ENCODE results near the gene COQ2. TPM values are rescaled to one million over a fixed set of nuclear protein-coding genes. Genes with fewer than 3 reads are reported as not detected.
"Not testable (repeated sequence)": the region's sequence is repeated elsewhere in the genome, so short reads cannot be mapped to it uniquely, and the experiment has no call there.

Gene COQ2
- 10 to 100 TPM; 13.3 to 16.4 (median 15.0) TPM for total RNA-seq

DNA sequence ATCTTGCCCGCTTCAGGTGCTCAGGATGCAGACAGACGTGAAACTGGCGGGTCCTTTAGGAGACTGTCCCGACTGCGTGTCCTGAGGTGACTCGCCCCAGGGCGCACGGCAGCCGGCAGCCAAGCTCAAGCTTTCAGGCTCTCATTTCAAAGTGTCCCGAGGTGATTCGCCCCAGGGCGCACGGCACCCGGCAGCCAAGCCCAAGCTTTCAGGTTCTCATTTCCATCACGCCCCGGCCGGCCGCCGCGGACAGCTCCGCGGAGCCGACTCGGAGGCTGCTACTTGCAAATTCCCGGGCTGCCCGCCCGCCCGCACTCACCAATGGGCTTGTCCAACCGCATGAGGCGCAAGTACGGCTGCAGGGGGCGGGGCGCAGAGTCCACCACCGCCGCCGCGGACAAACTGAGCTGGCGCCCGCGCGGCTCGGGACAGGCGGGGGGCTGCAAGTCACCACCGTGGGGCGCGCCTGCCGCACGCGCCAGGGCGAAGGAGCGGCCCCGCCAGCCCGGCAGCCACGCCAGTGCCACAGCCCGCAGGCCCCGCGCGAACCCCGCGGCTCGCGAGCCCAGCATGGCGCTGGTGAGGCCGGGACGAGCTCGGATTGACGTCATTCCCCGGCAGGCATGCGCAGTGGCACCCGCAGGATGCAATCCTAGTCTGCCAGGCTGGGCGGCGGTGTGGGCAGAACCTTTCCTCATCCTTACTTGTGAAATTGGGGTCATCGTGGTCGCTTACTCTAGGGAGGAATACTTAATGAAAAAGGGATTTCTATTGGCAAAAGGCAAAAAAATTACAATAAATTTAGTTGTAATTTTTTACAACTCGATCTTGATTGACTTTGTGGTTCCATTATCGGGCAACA lies at the start of gene COQ2:
TSS of gene COQ2 (minus strand) at position 606 of the 862 bp plus-strand sequence. CDS start at position 572, 34 bp downstream.
- Mint-ChIP-seq H3K4me1 (ENCODE audit: low read depth) (peaks cover 32% of the 10 kb centered on the region), H3K27me3 (ENCODE audit: low read depth) (no peaks in the 10 kb centered on the region), H3K36me3 (ENCODE audit: insufficient read depth) (no peaks in the 10 kb centered on the region), H3K9me3 (no peaks in the 10 kb centered on the region), H3K4me3 (peak within 1 kb of the TSS; percentile 94)
- ATAC-seq (peak; percentile 94), DNase-seq (peak; percentile 92)

DNA sequence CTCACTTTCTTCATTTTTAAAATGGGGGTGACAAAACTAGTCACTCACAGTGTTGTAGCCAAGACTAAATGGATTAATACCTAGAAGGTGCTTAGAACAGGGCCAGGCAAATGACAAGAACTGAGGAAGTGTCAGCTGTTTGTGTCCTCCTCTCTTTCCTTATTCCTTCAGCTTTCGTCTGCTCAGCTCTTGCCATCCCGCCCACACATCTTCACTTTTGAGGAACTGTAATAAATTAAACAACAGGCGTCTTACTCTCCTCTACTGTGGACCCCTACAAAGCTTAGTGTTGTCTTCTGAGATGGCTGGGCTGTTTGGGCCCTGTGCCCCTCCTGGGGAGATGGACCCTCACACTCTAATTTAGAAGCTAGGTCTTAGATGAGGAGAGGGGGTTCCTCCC lies 47.4 kb upstream of the COQ2 start:
- ATAC-seq: no peak
- Mint-ChIP-seq H3K9me3 (no peaks in the 10 kb centered on the region), H3K27me3 (ENCODE audit: low read depth) (no peaks in the 10 kb centered on the region), H3K36me3 (ENCODE audit: insufficient read depth) (peaks cover 13% of the 10 kb centered on the region), H3K4me3 (peak overlapping the region; percentile 1), H3K4me1 (ENCODE audit: low read depth) (peaks cover 31% of the 10 kb centered on the region)
- no peak for DNase-seq

- DNase-seq (no peak), ATAC-seq (no peak)
- H3K36me3 Mint-ChIP-seq (ENCODE audit: insufficient read depth): peaks cover 18% of the 10 kb centered on the region
- no peak overlapping the region for H3K4me3 Mint-ChIP-seq
- no peaks in the 10 kb centered on the region for H3K9me3 Mint-ChIP-seq
- H3K4me1 Mint-ChIP-seq (ENCODE audit: low read depth): peaks cover 22% of the 10 kb centered on the region
- no peaks in the 10 kb centered on the region for H3K27me3 Mint-ChIP-seq (ENCODE audit: low read depth)
Observed at GRCh38 chr4:83329521-83330110, 45.0 kb upstream of the COQ2 start.

- no peak overlapping the region for H3K4me3 Mint-ChIP-seq
- H3K27me3 Mint-ChIP-seq (ENCODE audit: low read depth): no peaks in the 10 kb centered on the region
- peaks cover 18% of the 10 kb centered on the region for H3K36me3 Mint-ChIP-seq (ENCODE audit: insufficient read depth)
- DNase-seq (no peak), ATAC-seq (no peak)
- H3K4me1 Mint-ChIP-seq (ENCODE audit: low read depth): peaks cover 12% of the 10 kb centered on the region
- no peaks in the 10 kb centered on the region for H3K9me3 Mint-ChIP-seq
Observed at GRCh38 chr4:83328521-83329187, 44.1 kb upstream of the COQ2 start.

DNA sequence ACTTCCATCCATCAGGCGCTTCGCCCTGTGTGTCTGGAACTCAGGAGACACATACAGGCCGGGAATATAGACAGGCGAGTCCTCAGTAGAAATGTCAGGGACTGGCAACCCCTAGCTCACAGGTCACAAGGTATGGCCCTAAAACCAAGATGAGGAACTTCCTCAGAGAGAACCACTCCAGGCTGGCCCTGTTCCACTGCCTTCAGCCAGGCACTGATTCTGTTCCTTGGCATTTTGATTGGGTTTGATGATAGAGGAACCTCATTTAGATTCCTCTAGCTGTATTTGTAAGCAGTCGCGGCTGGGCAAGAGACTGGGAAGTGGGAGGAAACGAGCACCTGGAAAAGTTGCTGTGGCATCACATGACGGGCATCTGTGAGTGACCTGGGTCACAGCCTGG lies 41.9 kb upstream of the COQ2 start:
- H3K36me3 Mint-ChIP-seq (ENCODE audit: insufficient read depth): peaks cover 20% of the 10 kb centered on the region
- ATAC-seq: no peak
- H3K4me1 Mint-ChIP-seq (ENCODE audit: low read depth): peaks cover 1% of the 10 kb centered on the region
- no peak for DNase-seq
- no peak overlapping the region for H3K4me3 Mint-ChIP-seq
- no peaks in the 10 kb centered on the region for H3K27me3 Mint-ChIP-seq (ENCODE audit: low read depth)
- no peaks in the 10 kb centered on the region for H3K9me3 Mint-ChIP-seq

- peaks cover 23% of the 10 kb centered on the region for H3K36me3 Mint-ChIP-seq (ENCODE audit: insufficient read depth)
- not testable (repeated sequence) for ATAC-seq; DNase-seq; H3K4me1 Mint-ChIP-seq (ENCODE audit: low read depth); H3K9me3 Mint-ChIP-seq; H3K27me3 Mint-ChIP-seq (ENCODE audit: low read depth); H3K4me3 Mint-ChIP-seq
Observed at GRCh38 chr4:83325306-83325705, 40.7 kb upstream of the COQ2 start.

DNA sequence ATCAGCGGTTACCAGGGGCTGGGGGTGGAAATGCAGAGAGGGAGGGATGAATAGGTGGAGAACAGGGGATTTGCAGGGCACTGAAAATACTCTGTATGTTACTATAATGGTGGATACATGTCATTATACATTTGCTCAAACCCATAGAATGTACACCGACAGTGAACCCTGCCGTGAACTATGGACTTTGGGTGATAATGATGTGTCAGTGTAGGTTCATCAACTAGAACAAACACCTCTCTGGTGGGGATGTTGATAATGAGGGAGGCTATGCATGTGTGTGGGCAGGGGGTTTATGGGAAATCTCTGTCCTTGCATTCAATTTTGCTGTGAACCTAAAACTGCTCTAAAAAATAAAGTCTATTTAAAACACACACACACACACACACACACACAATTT lies 38.5 kb upstream of the COQ2 start:
- no peaks in the 10 kb centered on the region for H3K9me3 Mint-ChIP-seq
- ATAC-seq (no peak), DNase-seq (no peak)
- no peak overlapping the region for H3K4me3 Mint-ChIP-seq
- no peaks in the 10 kb centered on the region for H3K27me3 Mint-ChIP-seq (ENCODE audit: low read depth)
- peaks cover 21% of the 10 kb centered on the region for H3K36me3 Mint-ChIP-seq (ENCODE audit: insufficient read depth)
- H3K4me1 Mint-ChIP-seq (ENCODE audit: low read depth): peaks cover 6% of the 10 kb centered on the region

DNA sequence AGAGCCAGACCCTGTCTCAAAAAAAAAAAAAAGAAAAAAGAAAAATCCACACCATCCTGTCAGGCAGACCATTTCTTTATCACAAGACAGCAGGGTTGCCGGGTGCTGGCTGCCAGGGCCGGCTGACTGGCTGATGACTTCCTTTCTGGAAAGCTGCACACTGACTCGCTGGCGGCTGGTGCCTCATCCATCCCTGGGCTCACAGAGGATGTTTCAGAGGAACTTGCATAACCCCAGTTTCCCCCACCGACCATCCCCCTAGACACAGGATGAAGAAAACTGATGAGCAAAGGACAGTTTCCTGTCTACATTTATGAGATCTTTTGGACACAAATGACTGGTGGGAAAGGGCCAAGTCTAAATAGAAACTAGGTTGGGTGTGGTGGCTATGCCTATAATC lies 36.0 kb upstream of the COQ2 start:
- H3K27me3 Mint-ChIP-seq (ENCODE audit: low read depth): no peaks in the 10 kb centered on the region
- peaks cover 23% of the 10 kb centered on the region for H3K36me3 Mint-ChIP-seq (ENCODE audit: insufficient read depth)
- DNase-seq: no peak
- H3K9me3 Mint-ChIP-seq: no peaks in the 10 kb centered on the region
- peak; percentile 32 to 37 for ATAC-seq
- peaks cover 6% of the 10 kb centered on the region for H3K4me1 Mint-ChIP-seq (ENCODE audit: low read depth)
- H3K4me3 Mint-ChIP-seq: no peak overlapping the region

GRCh38 chr4:83318666-83319065 lies 34.1 kb upstream of the COQ2 start:
- Mint-ChIP-seq H3K4me3 (no peak overlapping the region), H3K4me1 (ENCODE audit: low read depth) (peaks cover 6% of the 10 kb centered on the region), H3K9me3 (no peaks in the 10 kb centered on the region), H3K36me3 (ENCODE audit: insufficient read depth) (peaks cover 23% of the 10 kb centered on the region), H3K27me3 (ENCODE audit: low read depth) (no peaks in the 10 kb centered on the region)
- DNase-seq (no peak), ATAC-seq (no peak)

GRCh38 chr4:83317671-83318070 lies 33.1 kb upstream of the COQ2 start:
- no peak for ATAC-seq
- peaks cover 6% of the 10 kb centered on the region for H3K4me1 Mint-ChIP-seq (ENCODE audit: low read depth)
- H3K4me3 Mint-ChIP-seq: no peak overlapping the region
- H3K9me3 Mint-ChIP-seq: no peaks in the 10 kb centered on the region
- no peaks in the 10 kb centered on the region for H3K27me3 Mint-ChIP-seq (ENCODE audit: low read depth)
- DNase-seq: no peak
- H3K36me3 Mint-ChIP-seq (ENCODE audit: insufficient read depth): peaks cover 23% of the 10 kb centered on the region

GRCh38 chr4:83316459-83317165 lies 32.0 kb upstream of the COQ2 start:
- no peak overlapping the region for H3K4me3 Mint-ChIP-seq
- no peaks in the 10 kb centered on the region for H3K9me3 Mint-ChIP-seq
- no peaks in the 10 kb centered on the region for H3K27me3 Mint-ChIP-seq (ENCODE audit: low read depth)
- ATAC-seq (no peak), DNase-seq (no peak)
- H3K36me3 Mint-ChIP-seq (ENCODE audit: insufficient read depth): peaks cover 27% of the 10 kb centered on the region
- H3K4me1 Mint-ChIP-seq (ENCODE audit: low read depth): peaks cover 6% of the 10 kb centered on the region

GRCh38 chr4:83315341-83315870 lies 30.8 kb upstream of the COQ2 start:
- no peaks in the 10 kb centered on the region for H3K27me3 Mint-ChIP-seq (ENCODE audit: low read depth)
- no peak for ATAC-seq
- peaks cover 28% of the 10 kb centered on the region for H3K36me3 Mint-ChIP-seq (ENCODE audit: insufficient read depth)

GRCh38 chr4:83308672-83309071 lies 24.1 kb upstream of the COQ2 start:
- ATAC-seq (no peak), DNase-seq (no peak)
- H3K9me3 Mint-ChIP-seq: no peaks in the 10 kb centered on the region
- H3K36me3 Mint-ChIP-seq (ENCODE audit: insufficient read depth): peaks cover 29% of the 10 kb centered on the region
- H3K27me3 Mint-ChIP-seq (ENCODE audit: low read depth): no peaks in the 10 kb centered on the region
- H3K4me3 Mint-ChIP-seq: no peak overlapping the region
- H3K4me1 Mint-ChIP-seq (ENCODE audit: low read depth): no peaks in the 10 kb centered on the region

More at GRCh38 chr4:83315341-83315870, 30.8 kb upstream of the COQ2 start:
- H3K4me1 Mint-ChIP-seq (ENCODE audit: low read depth): peaks cover 1% of the 10 kb centered on the region
- no peak overlapping the region for H3K4me3 Mint-ChIP-seq
- H3K9me3 Mint-ChIP-seq: no peaks in the 10 kb centered on the region
- DNase-seq: no peak

DNA sequence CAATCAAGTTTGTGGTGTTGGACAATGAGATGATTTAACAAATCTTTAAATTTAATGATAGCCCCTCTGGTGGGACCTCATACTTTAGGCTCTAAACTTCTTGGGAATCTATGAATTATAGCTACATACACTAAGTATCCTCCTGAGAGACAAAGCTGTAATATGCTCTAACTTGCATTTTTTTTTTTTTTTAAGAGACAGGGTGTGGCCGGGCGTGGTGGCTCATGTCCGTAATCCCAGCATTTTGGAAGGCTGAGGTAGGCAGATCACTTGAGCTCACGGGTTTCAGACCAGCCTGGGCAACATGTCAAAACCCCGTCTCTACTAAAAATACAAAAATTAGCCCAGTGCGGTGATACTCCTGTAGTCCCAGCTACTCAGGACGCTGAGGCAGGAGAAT lies 23.3 kb upstream of the COQ2 start:
- no peak for DNase-seq
- Mint-ChIP-seq H3K9me3 (no peaks in the 10 kb centered on the region), H3K27me3 (ENCODE audit: low read depth) (no peaks in the 10 kb centered on the region), H3K4me1 (ENCODE audit: low read depth) (no peaks in the 10 kb centered on the region), H3K36me3 (ENCODE audit: insufficient read depth) (peaks cover 29% of the 10 kb centered on the region), H3K4me3 (no peak overlapping the region)
- ATAC-seq: no peak

All from activated T-cell treated with anti-CD3 and anti-CD28 coated beads, Interleukin-2, amount 50 U/mL, for 4 hours (primary cell).